Astrocyte (in vitro differentiated cells and primary cell): ENCODE measurements around the gene RNLS.

Experiments
- CTCF ChIP-seq: IDR thresholded peaks from 2 replicates; pipeline ENCODE4 v1.5.1; 2011; ENCODE audit warnings: low read depth, mild to moderate bottlenecking, inconsistent platforms, low read length, moderate library complexity; ENCODE audit not compliant: insufficient read depth
- EZH2 ChIP-seq: IDR thresholded peaks from 2 replicates; pipeline ENCODE4 v1.6.1; 2012; ENCODE audit warnings: mild to moderate bottlenecking, low read length, inconsistent platforms; ENCODE audit not compliant: insufficient read depth

GRCh38 chr10:88262591-88263234, 320.4 kb downstream of the RNLS start:
- TF ChIP-seq CTCF (no peak), EZH2 (no peak)
